Colonic mucosa (tissue), 4 donors: Measurements from ENCODE around the gene CABP7. TPM values are rescaled to one million over a fixed set of nuclear protein-coding genes. Genes with fewer than 3 reads are reported as not detected.

Experiments used
- DNase-seq: peaks from one replicate; pipeline ENCODE4 v3.0.0-alpha.2; 2020
- H3K27ac ChIP-seq: fragments of 200-600 bp; one replicate; pipeline ENCODE4 v1.8.0; 2021
- H3K27me3 ChIP-seq: fragments of 200-600 bp; one replicate; pipeline ENCODE4 v1.8.0; 2021
- H3K36me3 ChIP-seq: fragments of 200-600 bp; one replicate; pipeline ENCODE4 v1.8.0; 2021
- H3K4me1 ChIP-seq: fragments of 200-600 bp; one replicate; pipeline ENCODE4 v1.8.0; 2021; ENCODE audit warnings: mild to moderate bottlenecking
- H3K4me3 ChIP-seq: fragments of 200-600 bp; one replicate; pipeline ENCODE4 v1.8.0; 2021
- H3K9ac ChIP-seq, 2 donors: one replicate each; pipeline ENCODE4 v1.7.0; 2013; ENCODE audit warnings: control low read depth in 2 of 2, low read depth in 2 of 2, low read length in 2 of 2
- H3K9me3 ChIP-seq: fragments of 200-600 bp; one replicate; pipeline ENCODE4 v1.8.0; 2021
- intact Hi-C: fragments of 100-400 bp; cut with DNase I; formaldehyde crosslinking; loops from one replicate; pipeline ENCODE4 v1.14.1; 2022
- total RNA-seq, 2 donors: library from RNA; stranded (reverse); fragmentation: NEBNext Ultra II Directional in 1 of 2; extraction: Animal tissue kit (Norgen Biotek cat#: 25700) in 1 of 2; gene quantifications; one replicate each; pipeline ENCODE4 v1.2.1, GENCODE V29; 2021
- TF ChIP-seq, protein P1 (sequence below): fragments of 200-600 bp; IDR thresholded peaks from one replicate; pipeline ENCODE4 v1.8.0; 2022; ENCODE audit warnings: antibody characterized with exemption, mild to moderate bottlenecking
- donor health status: healthy.
- donor health status: DM: no; HTN: no; CAD: no.
- donor health status: DM: no; HTN: no; CAD: no.

The CABP7 gene
- total RNA-seq, 2 donors from 2014 or later: 0.50 TPM; not detected in 1

DNA sequence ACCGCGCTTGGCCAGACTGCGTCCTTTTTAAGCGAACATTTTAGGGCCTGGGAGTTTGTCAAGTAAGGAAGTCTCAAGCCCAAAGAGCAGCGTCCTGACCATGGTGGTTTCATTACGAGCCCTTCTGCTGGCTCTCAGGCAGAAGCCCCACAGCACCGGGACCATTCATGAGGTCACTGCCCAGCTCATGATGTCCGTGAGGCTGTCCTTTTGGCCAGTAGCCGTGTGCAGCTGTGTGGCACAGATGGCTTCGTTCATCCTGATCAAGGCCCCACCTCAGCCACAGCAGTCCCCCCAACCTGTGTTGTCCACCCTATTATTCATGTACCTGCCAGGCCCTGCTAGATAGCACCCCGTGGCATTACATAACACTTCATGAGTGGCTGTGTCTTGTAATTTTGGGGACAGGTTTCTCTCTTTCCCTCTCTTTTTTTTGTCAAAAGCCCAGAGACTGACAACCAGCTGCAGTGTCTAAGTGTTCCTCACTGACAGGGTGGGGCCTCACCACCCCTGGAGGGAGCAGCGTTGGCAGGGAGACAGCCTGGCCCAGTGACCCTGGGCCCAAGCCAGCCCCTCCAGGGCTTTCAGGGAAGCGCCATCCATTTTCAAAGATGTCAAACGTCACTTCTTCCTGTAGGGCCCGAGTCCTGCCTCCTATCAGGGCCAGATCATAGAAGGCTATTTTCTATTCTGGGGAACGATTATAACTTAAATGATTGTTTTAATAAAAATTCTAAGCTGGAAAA, 21.8 kb upstream of the CABP7 start:
- H3K9me3 ChIP-seq: no peaks in the 10 kb centered on the region
- no peak overlapping the region for H3K27ac ChIP-seq
- H3K36me3 ChIP-seq: no peaks in the 10 kb centered on the region
- H3K4me3 ChIP-seq: no peak overlapping the region
- no peaks in the 10 kb centered on the region for H3K27me3 ChIP-seq
- intact Hi-C loops: loop anchor here (10.0 kb wide), 2 partner anchors 307 to 387 kb away; partner anchors contain the start of gene HORMAD2
- TF ChIP-seq, protein P1, sequence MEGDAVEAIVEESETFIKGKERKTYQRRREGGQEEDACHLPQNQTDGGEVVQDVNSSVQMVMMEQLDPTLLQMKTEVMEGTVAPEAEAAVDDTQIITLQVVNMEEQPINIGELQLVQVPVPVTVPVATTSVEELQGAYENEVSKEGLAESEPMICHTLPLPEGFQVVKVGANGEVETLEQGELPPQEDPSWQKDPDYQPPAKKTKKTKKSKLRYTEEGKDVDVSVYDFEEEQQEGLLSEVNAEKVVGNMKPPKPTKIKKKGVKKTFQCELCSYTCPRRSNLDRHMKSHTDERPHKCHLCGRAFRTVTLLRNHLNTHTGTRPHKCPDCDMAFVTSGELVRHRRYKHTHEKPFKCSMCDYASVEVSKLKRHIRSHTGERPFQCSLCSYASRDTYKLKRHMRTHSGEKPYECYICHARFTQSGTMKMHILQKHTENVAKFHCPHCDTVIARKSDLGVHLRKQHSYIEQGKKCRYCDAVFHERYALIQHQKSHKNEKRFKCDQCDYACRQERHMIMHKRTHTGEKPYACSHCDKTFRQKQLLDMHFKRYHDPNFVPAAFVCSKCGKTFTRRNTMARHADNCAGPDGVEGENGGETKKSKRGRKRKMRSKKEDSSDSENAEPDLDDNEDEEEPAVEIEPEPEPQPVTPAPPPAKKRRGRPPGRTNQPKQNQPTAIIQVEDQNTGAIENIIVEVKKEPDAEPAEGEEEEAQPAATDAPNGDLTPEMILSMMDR: no peak
- H3K9ac ChIP-seq: no peak overlapping the region
- H3K4me1 ChIP-seq: peaks cover 10% of the 10 kb centered on the region
- DNase-seq: no peak

DNA sequence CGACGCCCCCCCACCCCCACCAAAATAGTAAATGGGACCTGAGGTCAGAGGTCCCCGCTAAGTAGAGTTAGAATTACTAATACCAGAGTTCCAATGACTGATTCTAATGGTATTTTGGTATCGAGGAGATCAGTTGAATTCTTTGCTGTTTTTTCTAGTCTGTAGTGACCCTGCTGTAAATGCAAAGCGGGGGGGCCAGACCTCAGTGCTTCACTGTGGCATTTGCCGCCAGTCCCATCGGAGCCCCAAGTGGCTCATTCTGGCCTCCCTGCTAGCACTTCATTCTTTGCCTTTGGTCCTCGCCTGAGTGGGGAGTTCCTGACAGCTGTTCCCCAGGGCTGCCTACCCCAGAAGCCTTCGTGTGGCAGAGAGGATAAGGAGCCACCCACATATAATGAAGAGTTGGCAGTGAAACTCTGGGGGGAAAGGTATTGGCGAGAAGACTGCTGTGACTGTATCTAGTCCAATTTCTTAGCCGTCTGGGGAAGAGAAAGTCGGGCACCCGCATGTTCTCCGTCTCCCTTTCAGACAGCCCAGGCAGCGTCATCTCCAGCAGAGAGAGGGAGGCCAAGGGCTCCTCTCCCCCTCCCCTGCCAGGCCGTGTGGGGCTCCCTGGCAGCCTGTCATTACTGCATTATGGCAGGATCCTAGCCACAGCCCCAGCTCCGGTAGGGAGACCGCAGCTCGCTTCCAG, 19.4 kb upstream of the CABP7 start:
- H3K27me3 ChIP-seq: no peaks in the 10 kb centered on the region
- H3K4me1 ChIP-seq: peaks cover 10% of the 10 kb centered on the region
- intact Hi-C loops: no loop called here
- H3K4me3 ChIP-seq: no peak overlapping the region
- no peaks in the 10 kb centered on the region for H3K9me3 ChIP-seq
- TF ChIP-seq, protein P1: no peak
- DNase-seq: no peak
- no peak overlapping the region for H3K9ac ChIP-seq
- H3K27ac ChIP-seq: no peak overlapping the region
- no peaks in the 10 kb centered on the region for H3K36me3 ChIP-seq

DNA sequence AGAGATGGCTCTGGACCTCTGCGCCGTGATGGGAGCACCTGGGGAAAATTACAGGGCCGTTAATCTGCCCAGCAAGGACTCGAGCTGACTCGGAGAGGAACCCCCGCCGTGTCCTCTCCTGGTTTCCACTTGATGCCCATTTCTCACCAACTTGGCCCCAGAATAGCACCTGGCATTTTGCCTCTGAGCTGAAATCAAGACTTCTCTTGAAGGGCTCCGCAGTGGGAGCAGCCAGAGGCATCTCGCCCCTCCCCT, 19.0 kb upstream of the CABP7 start:
- TF ChIP-seq, protein P1: no peak
- Histone ChIP-seq H3K4me1 (peaks cover 10% of the 10 kb centered on the region), H3K9me3 (no peaks in the 10 kb centered on the region), H3K9ac (no peak overlapping the region), H3K36me3 (no peaks in the 10 kb centered on the region), H3K4me3 (no peak overlapping the region), H3K27ac (peak overlapping the region; percentile 17), H3K27me3 (no peaks in the 10 kb centered on the region)
- intact Hi-C loops: no loop called here
- DNase-seq: no peak

DNA sequence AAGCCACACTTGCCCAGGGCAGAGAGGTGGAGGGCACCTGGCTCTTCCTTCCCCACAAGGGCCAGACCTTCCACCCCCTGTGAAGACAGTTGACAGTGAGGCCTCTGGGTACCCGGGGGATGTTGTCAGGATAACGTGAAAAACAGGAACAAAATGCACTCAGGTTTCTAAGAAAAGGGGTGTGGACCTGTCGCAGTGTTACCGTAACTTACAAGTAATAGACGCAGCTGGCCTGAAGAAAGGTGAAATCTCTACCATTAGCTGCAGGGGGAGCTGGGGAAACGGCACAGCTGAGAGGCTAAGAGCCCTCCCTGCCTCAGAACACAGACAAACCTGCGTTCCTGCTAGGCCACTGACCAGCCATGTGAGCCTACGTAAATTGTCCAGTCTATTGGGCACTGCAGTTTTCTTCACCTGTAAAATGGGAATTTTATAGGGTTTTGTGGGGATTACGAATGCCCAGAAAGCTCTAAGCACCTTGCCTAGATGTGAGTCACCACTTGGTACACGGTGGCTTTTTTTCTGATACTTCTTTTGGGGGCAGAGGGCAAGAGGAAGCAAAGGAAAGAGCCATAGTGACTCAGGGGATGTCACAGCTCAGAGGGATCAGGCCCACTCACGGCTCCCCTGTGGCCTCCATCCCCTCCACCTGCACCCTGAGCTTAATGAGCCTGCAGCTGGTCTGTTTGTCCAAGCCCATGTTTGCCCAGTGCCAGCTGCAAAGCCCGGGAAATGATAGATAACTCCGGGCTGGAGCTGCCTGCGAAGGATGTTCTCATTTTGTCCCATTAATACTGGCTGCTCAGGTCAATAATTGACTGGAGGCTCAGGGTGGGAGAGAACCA, 18.4 kb upstream of the CABP7 start:
- no peaks in the 10 kb centered on the region for H3K36me3 ChIP-seq
- no peak overlapping the region for H3K4me3 ChIP-seq
- TF ChIP-seq, protein P1: no peak
- intact Hi-C loops: no loop called here
- no peak overlapping the region for H3K9ac ChIP-seq
- no peaks in the 10 kb centered on the region for H3K9me3 ChIP-seq
- H3K27me3 ChIP-seq: no peaks in the 10 kb centered on the region
- peaks cover 10% of the 10 kb centered on the region for H3K4me1 ChIP-seq
- H3K27ac ChIP-seq: peak overlapping the region; percentile 18
- peak; percentile 46 for DNase-seq
